Peyer's patch (tissue), 4 donors: ENCODE results near the gene USO1.

Experiments used
- POLR2A ChIP-seq, 2 donors: fragments of 450-650 bp; IDR thresholded peaks; one replicate each; pipeline ENCODE4 v1.5.1; 2017; ENCODE audit warnings: antibody characterized with exemption in 2 of 2, mild to moderate bottlenecking in 2 of 2, moderate library complexity in 2 of 2
- TF ChIP-seq, protein P1 (sequence below), 6 experiments: fragments of 450-650 bp in 4 of 6; fragments of 200-600 bp in 2 of 6; sonication (generic) in 1 of 6; IDR thresholded peaks; one replicate each; pipeline ENCODE4 v1.5.1; 2017 to 2019; ENCODE audit warnings: antibody characterized with exemption in 6 of 6, mild to moderate bottlenecking in 3 of 6, moderate library complexity in 1 of 6

DNA sequence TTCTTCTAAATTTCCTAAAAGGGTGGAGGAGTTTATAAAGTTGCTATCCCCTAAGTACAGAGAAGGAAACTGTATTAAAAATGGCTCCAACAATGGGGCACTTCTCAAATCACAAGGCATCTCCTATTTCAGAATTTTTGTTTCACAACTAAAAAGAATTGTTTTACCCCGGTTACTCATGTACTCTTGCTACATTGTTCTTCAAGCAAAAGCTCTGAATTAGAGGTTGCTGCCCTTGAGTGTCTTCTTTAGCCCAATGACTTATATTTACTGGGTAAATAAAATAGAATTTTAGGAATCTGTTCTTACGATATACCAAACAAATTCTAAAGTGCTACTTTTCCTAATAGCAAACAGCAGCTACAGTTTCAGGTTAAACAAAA lies 110.4 kb downstream of the USO1 start:
- no peak for TF ChIP-seq POLR2A (IDR thresholded peaks at IDR 0.05)
- TF ChIP-seq, protein P1, sequence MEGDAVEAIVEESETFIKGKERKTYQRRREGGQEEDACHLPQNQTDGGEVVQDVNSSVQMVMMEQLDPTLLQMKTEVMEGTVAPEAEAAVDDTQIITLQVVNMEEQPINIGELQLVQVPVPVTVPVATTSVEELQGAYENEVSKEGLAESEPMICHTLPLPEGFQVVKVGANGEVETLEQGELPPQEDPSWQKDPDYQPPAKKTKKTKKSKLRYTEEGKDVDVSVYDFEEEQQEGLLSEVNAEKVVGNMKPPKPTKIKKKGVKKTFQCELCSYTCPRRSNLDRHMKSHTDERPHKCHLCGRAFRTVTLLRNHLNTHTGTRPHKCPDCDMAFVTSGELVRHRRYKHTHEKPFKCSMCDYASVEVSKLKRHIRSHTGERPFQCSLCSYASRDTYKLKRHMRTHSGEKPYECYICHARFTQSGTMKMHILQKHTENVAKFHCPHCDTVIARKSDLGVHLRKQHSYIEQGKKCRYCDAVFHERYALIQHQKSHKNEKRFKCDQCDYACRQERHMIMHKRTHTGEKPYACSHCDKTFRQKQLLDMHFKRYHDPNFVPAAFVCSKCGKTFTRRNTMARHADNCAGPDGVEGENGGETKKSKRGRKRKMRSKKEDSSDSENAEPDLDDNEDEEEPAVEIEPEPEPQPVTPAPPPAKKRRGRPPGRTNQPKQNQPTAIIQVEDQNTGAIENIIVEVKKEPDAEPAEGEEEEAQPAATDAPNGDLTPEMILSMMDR (IDR thresholded peaks at IDR 0.05), result no peak
